ENCODE data around the gene TMEM126B.
"Not testable (repeated sequence)": the region's sequence is repeated elsewhere in the genome, so short reads cannot be mapped to it uniquely, and the experiment has no call there.

Gene TMEM126B

GRCh38 chr11:85663080-85663752 is 34.8 kb downstream of the TMEM126B start:
- DNase-seq (ENCODE audit: low read depth), result no peak
- TF ChIP-seq, protein P1, sequence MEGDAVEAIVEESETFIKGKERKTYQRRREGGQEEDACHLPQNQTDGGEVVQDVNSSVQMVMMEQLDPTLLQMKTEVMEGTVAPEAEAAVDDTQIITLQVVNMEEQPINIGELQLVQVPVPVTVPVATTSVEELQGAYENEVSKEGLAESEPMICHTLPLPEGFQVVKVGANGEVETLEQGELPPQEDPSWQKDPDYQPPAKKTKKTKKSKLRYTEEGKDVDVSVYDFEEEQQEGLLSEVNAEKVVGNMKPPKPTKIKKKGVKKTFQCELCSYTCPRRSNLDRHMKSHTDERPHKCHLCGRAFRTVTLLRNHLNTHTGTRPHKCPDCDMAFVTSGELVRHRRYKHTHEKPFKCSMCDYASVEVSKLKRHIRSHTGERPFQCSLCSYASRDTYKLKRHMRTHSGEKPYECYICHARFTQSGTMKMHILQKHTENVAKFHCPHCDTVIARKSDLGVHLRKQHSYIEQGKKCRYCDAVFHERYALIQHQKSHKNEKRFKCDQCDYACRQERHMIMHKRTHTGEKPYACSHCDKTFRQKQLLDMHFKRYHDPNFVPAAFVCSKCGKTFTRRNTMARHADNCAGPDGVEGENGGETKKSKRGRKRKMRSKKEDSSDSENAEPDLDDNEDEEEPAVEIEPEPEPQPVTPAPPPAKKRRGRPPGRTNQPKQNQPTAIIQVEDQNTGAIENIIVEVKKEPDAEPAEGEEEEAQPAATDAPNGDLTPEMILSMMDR (IDR thresholded peaks at IDR 0.05; ENCODE audit: insufficient read depth, low read depth, low read length, missing control alignments), result no peak
- H3K4me3 ChIP-seq (ENCODE audit: low read length), result peak overlapping the region; percentile 83

GRCh38 chr11:85663753-85664614 is 35.6 kb downstream of the TMEM126B start:
- TF ChIP-seq, protein P1 (IDR thresholded peaks at IDR 0.05; ENCODE audit: insufficient read depth, low read depth, low read length, missing control alignments), result peak; percentile 47
- peak overlapping the region; percentile 83 for H3K4me3 ChIP-seq (ENCODE audit: low read length)
- DNase-seq (ENCODE audit: low read depth), result peak; percentile 66

DNA sequence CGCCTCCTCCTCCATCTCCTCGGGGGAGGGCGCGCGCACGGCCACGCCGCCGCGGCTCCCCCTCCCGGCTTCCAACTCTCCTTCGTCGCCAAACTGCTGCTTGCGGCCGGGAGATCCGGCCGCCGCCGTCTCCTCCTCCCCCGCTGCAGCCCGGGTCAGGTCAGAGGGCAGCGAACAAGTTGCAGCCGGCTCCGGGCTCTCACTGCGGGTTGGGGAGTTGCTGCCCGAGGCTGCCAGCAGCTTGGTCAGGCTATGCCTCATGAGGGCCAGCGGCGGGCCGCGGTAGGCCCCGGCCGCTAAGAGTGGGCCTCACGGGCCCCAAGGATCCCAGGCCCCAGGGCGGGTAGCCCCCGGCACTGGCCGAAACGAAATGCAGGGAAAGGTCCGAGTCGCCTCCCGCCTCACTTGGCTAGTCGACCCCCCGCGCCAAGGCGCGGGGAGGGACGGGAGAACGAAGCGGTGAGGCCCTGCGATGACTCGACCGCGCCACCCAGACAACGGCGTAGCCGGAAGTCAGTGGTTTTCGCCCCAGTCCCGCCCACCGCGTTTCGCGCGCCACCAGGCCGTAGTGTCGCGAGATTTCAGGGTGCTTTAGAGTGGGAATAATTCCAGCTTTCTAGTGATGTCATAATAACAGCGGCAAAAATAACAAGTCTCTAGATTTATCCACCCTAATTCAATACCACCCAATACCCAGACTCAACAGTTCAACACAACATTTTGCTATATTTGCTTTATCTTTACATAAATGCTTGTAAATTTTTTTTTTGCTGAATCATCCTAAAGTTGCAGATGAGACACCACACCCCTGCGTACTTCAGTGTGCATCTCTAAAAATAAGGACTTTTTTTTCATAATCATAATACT is 36.5 kb downstream of the TMEM126B start, which contains the start of gene CREBZF:
Gene CREBZF, minus strand, starts transcription at position 515 of the 867 bp plus-strand sequence. Its CDS starts 254 bp downstream, at position 261.
- TF ChIP-seq, protein P1 (IDR thresholded peaks at IDR 0.05; ENCODE audit: insufficient read depth, low read depth, low read length, missing control alignments), result no peak
- peak; percentile 95 for DNase-seq (ENCODE audit: low read depth)
- peak within 1 kb of the TSS; percentile 83 for H3K4me3 ChIP-seq (ENCODE audit: low read length)

DNA sequence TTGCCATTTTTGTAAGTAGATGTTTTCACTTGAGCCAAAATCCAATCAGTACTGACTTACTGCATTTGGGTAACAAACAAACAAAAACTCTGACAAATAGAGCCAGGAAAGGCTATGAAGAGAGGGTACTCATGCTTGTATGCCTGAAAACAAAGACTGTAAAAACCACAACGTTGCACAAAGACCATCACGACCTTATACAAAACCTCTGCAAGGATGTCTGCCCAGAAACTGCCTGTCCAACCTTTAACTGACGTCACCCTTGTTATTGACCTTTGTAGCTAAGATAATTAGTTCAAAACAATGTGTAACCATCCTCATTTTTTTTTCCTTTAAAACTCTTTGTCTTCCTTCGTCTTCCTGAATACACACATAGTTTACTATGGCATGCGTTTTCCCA is 37.3 kb downstream of the TMEM126B start:
- H3K4me3 ChIP-seq (ENCODE audit: low read length), result no peak overlapping the region
- no peak for DNase-seq (ENCODE audit: low read depth)
- TF ChIP-seq, protein P1 (IDR thresholded peaks at IDR 0.05; ENCODE audit: insufficient read depth, low read depth, low read length, missing control alignments), result no peak

DNA sequence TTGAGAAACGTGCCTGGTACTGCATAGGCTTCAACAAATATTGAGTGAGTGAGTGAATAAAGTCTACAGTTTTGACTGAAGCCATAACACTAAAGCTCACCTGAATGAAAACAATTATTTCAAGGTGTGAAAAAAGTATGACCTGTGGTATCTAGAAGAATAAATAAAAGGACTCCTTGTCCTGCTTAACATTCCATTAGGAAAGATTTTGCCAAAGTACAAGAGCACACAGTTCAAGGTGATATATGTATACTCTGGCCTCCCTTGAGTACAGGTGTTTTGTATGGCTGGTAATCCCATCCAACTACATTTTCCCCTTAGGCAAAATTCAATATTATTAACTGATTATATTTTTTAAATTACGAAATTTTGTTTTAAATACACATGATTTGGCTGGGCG is 38.3 kb downstream of the TMEM126B start:
- no peak overlapping the region for H3K4me3 ChIP-seq (ENCODE audit: low read length)
- DNase-seq (ENCODE audit: low read depth), result no peak
- TF ChIP-seq, protein P1 (IDR thresholded peaks at IDR 0.05; ENCODE audit: insufficient read depth, low read depth, low read length, missing control alignments), result no peak

DNA sequence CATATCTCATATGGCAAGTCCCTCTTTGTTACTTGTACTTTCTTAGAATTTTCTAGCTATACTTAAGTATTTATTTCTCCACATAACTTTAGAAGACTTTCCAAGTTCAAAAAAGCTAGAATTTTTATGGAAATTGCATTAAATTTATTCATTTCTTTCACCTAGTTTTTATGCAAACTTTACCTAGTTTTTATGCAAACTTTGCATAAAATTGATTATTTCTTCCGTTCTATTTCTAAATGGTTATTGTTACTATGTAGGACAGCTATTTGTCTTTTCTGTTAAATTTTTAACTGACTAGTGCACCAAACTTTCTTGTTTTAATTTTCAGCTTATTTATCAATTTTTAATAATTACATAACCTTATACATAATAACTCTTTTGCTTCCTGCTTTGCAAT is 39.8 kb downstream of the TMEM126B start:
- TF ChIP-seq, protein P1 (IDR thresholded peaks at IDR 0.05; ENCODE audit: insufficient read depth, low read depth, low read length, missing control alignments), result no peak
- no peak overlapping the region for H3K4me3 ChIP-seq (ENCODE audit: low read length)
- DNase-seq (ENCODE audit: low read depth), result no peak

- H3K4me3 ChIP-seq (ENCODE audit: low read length); DNase-seq (ENCODE audit: low read depth): not testable (repeated sequence)
Observed at GRCh38 chr11:85670949-85671663, 42.7 kb downstream of the TMEM126B start.
